GM12873 (cell line): ENCODE measurements around the gene MPIG6B.

Experiments used
- TF ChIP-seq, protein P1 (sequence below): IDR thresholded peaks from 2 replicates; pipeline ENCODE4 v1.5.1; 2012; ENCODE audit warnings: low read depth, mild to moderate bottlenecking, moderate library complexity, low read length, control low read depth; ENCODE audit not compliant: insufficient read depth; ENCODE audit errors: missing control alignments

Gene MPIG6B

GRCh38 chr6:31717499-31718222 lies 5.5 kb upstream of the MPIG6B start:
- TF ChIP-seq, protein P1, sequence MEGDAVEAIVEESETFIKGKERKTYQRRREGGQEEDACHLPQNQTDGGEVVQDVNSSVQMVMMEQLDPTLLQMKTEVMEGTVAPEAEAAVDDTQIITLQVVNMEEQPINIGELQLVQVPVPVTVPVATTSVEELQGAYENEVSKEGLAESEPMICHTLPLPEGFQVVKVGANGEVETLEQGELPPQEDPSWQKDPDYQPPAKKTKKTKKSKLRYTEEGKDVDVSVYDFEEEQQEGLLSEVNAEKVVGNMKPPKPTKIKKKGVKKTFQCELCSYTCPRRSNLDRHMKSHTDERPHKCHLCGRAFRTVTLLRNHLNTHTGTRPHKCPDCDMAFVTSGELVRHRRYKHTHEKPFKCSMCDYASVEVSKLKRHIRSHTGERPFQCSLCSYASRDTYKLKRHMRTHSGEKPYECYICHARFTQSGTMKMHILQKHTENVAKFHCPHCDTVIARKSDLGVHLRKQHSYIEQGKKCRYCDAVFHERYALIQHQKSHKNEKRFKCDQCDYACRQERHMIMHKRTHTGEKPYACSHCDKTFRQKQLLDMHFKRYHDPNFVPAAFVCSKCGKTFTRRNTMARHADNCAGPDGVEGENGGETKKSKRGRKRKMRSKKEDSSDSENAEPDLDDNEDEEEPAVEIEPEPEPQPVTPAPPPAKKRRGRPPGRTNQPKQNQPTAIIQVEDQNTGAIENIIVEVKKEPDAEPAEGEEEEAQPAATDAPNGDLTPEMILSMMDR: no peak

DNA sequence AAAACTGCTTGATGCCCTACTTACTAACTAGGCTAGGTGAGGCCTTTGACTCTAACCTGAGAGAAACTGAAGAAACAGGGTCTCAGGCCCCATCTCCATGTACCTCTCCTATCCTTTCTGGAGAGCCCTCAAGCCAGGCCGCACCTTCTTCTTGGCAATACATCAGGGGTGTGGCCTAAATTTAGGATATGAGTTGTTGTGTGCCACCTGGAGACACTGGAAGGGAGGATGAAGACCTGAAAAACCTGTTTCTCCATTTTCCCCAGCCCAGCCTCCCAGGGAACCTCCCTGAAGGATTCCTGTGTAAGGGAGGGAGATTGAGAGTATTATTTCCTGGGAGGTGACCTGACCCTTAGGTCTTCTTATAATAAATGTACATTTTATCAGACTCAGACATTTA lies 4.9 kb upstream of the MPIG6B start:
- TF ChIP-seq, protein P1: no peak

GRCh38 chr6:31719001-31719400 lies 4.2 kb upstream of the MPIG6B start:
- TF ChIP-seq, protein P1: no peak

GRCh38 chr6:31720196-31720770 lies 2.9 kb upstream of the MPIG6B start:
- TF ChIP-seq, protein P1: no peak

GRCh38 chr6:31721351-31722020 lies 1.7 kb upstream of the MPIG6B start, which contains the start of gene LY6G6C:
Gene LY6G6C (minus strand): TSS chr6:31721746. CDS start chr6:31721679, 67 bp downstream.
- TF ChIP-seq, protein P1: no peak

DNA sequence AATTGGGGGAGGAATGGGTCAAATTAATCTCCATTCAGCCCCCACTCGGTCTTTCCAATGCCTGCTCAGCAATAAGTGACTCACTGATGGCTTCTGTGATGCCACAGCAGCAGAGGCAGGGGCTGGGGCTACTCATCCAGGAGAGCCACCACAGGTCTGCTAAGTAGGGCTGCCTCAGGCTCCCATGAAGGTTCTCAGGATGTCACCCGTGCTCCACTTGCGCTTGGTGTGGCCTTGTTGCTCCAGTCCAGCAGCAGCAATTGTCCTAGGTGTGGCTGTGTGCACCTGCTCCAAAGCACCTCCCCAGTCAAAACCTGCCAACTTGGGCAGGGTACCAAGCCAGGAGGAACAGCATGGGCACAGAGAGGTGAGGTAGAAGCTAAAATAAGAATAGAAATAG lies 1.0 kb upstream of the MPIG6B start:
- TF ChIP-seq, protein P1: no peak

DNA sequence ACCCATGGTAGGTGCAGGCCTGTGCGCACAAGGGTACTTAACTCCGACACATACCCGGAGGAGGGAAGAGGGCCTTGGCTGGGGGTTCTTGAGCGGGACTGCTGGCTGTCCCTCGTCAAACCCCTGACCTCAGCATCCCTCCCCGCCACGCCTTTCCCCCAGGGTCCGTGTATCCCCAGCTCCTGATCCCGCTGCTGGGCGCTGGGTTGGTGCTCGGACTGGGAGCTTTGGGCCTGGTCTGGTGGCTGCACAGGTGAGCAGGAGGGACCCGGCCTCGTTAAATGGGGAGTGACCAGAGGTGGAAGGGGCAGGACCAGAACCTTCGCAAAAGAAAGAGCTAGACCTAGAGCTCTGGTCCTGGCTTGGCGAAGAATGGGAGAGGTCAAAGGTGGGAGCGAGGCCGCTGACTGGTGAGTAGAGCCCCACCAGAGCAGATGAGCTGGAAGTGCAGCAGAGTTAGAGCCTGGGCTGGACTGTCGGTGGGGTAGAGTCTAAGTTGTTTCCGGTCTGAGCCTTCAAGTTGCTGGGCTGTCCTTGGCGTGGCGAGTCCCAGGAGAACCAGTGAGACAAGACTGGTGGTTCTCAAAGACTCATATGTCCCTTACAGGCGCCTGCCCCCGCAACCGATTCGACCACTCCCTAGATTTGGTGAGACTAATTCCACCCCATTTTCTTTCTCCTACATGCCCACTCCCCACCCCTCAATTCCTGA lies 963 bp downstream of the MPIG6B start:
- TF ChIP-seq, protein P1: no peak
